Body of pancreas (tissue), 4 donors: Measurements from ENCODE around the gene FOXR1.

Source experiments
- CTCF ChIP-seq, 7 experiments: fragments of 450-650 bp in 4 of 7; fragments of 200-600 bp in 3 of 7; sonication (generic) in 3 of 7; IDR thresholded peaks; one replicate each; pipeline ENCODE4 v1.5.1; 2016 to 2019; ENCODE audit warnings: antibody characterized with exemption in 7 of 7
- POLR2A ChIP-seq, 3 donors: fragments of 450-650 bp; IDR thresholded peaks; one replicate each; pipeline ENCODE4 v1.6.1; 2016; ENCODE audit warnings: antibody characterized with exemption in 3 of 3, mild to moderate bottlenecking in 2 of 3

GRCh38 chr11:119030329-119031047 is 58.9 kb downstream of the FOXR1 start, which contains the start of gene SLC37A4:
- TF ChIP-seq CTCF (IDR thresholded peaks at IDR 0.05): peak in 5 of 7 experiments; percentile 84 to 99 (median 98)
- TF ChIP-seq POLR2A (IDR thresholded peaks at IDR 0.05): peak; percentile 24 to 83 (median 69)
